OCI-LY3 (cell line): ENCODE measurements around the gene SRD5A1.

Experiments
- CTCF ChIP-seq: fragments of 200-600, 300-600 bp; sonication (generic); IDR thresholded peaks from 2 replicates; pipeline ENCODE4 v1.5.1; 2014; ENCODE audit warnings: antibody characterized with exemption, low read length, low read depth
- EZH2phosphoT487 ChIP-seq: fragments of 200-600 bp; shearing (Covaris generic); IDR thresholded peaks from 2 replicates; pipeline ENCODE4 v1.6.1; 2018; ENCODE audit warnings: antibody characterized with exemption, mixed run types, low read depth

- no peak for TF ChIP-seq CTCF
- TF ChIP-seq EZH2phosphoT487, result no peak
These were observed 47.1 kb upstream of the SRD5A1 start for GRCh38 chr5:6585939-6586646.
